ENCODE results near the gene MED15. TPM values are rescaled to one million over a fixed set of nuclear protein-coding genes. Genes with fewer than 3 reads are reported as not detected.

Gene MED15
- total and polyA plus RNA-seq, 2 of the 8 experiments (the other 6 are each of a cell fraction or from before 2014, with no cell fraction given) = 28.3 to 57.1 TPM

DNA sequence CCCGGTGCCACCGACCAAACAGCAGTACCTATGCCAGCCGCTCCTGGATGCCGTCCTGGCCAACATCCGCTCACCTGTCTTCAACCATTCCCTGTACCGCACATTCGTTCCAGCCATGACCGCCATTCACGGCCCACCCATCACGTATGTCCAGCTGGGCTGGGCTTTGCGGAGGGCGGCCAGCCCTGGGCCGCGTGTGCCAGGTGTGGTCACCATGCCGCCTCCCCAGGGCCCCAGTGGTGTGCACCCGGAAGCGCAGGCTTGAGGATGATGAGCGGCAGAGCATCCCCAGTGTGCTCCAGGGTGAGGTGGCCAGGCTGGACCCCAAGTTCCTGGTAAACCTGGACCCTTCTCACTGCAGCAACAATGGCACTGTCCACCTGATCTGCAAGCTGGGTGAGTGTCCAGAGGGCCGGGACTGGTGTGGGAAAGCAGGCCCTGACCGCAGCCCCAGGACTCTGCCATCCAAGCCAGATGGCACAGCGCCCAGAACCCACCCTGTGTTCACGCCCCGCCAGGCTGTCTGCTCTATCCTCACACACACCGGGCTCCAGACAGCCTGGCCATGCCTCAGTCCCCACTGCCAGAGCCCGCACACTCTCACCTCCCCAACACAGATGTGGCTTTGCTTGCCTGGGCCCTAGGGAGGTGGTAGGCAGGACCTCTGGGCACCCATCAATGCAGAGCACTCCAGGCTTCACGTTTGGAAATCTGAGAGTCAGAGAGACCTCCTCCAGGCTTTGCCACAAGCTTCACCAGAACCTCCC is 77.6 kb downstream of the MED15 start (continued):
- TF ChIP-seq, protein P1, sequence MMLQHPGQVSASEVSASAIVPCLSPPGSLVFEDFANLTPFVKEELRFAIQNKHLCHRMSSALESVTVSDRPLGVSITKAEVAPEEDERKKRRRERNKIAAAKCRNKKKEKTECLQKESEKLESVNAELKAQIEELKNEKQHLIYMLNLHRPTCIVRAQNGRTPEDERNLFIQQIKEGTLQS (IDR thresholded peaks at IDR 0.05; ENCODE audit: insufficient read depth, low read depth, low read length) = no peak
- no peak for TF ChIP-seq CHD1 (IDR thresholded peaks at IDR 0.05; ENCODE audit: low read depth, low read length)
- TF ChIP-seq TCF12 (IDR thresholded peaks at IDR 0.05; ENCODE audit: low read depth, low read length) = no peak
- TF ChIP-seq POLR2A (IDR thresholded peaks at IDR 0.05; ENCODE audit: control extremely low read depth in 1 of 2, low read depth in 2 of 2, low read length in 2 of 2) = no peak

All from H1 (cell line).